Retinal pigment epithelial cell (primary cell): Measurements from ENCODE around the gene CDH13.

Experiments used
- DNase-seq: peaks from one replicate; pipeline ENCODE4 v3.0.0-alpha.2; 2010; ENCODE audit warnings: low read depth
- H3K4me3 ChIP-seq: 2 replicates; pipeline ENCODE4 v1.5.1; 2011; ENCODE audit warnings: mild to moderate bottlenecking, low read length, control low read depth, moderate library complexity
- CTCF ChIP-seq: conservative IDR thresholded peaks from 2 replicates; pipeline ENCODE4 v1.5.1; 2011; ENCODE audit warnings: low read depth, low read length, control low read depth, inconsistent platforms

Gene CDH13

GRCh38 chr16:82867485-82867884, 240.7 kb downstream of the CDH13 start:
- TF ChIP-seq CTCF = no peak

GRCh38 chr16:82874271-82874670, 247.5 kb downstream of the CDH13 start:
- TF ChIP-seq CTCF = no peak

More at GRCh38 chr16:82867485-82867884, 240.7 kb downstream of the CDH13 start:
- H3K4me3 ChIP-seq = no peak overlapping the region
- DNase-seq = peak; percentile 27

GRCh38 chr16:82874672-82875071, 247.9 kb downstream of the CDH13 start:
- no peak for TF ChIP-seq CTCF
- H3K4me3 ChIP-seq = no peak overlapping the region
- DNase-seq = no peak

More at GRCh38 chr16:82874271-82874670, 247.5 kb downstream of the CDH13 start:
- no peak overlapping the region for H3K4me3 ChIP-seq
- DNase-seq = no peak

GRCh38 chr16:82876951-82877350, 250.2 kb downstream of the CDH13 start:
- no peak overlapping the region for H3K4me3 ChIP-seq
- no peak for DNase-seq

GRCh38 chr16:82878466-82878865, 251.7 kb downstream of the CDH13 start:
- DNase-seq = no peak
- H3K4me3 ChIP-seq = no peak overlapping the region
- TF ChIP-seq CTCF = no peak

More at GRCh38 chr16:82876951-82877350, 250.2 kb downstream of the CDH13 start:
- no peak for TF ChIP-seq CTCF

- H3K4me3 ChIP-seq = no peak overlapping the region
- no peak for TF ChIP-seq CTCF
- DNase-seq = no peak
Observed at GRCh38 chr16:82880346-82880745, 253.6 kb downstream of the CDH13 start.

- no peak overlapping the region for H3K4me3 ChIP-seq
- DNase-seq = no peak
- TF ChIP-seq CTCF = no peak
Observed at GRCh38 chr16:82881516-82881915, 254.7 kb downstream of the CDH13 start.
